ENCODE measurements around the gene CIB4.

CIB4 gene

GRCh38 chr2:26630235-26630634, 10.9 kb downstream of the CIB4 start:
- Histone ChIP-seq H3K4me1 (no peaks in the 10 kb centered on the region), H3K4me3 (no peak overlapping the region), H3K9me3 (no peaks in the 10 kb centered on the region), H3K27me3 (peaks cover 0 to 6% of the 10 kb centered on the region in 2 donors), H3K27ac (no peak overlapping the region), H3K36me3 (no peaks in the 10 kb centered on the region)
- TF ChIP-seq CTCF (IDR thresholded peaks at IDR 0.05) = no peak
- no peak for DNase-seq
- intact Hi-C loops (cut with DNase I; ENCODE audit: low total_unique reads) = no loop called here

GRCh38 chr2:26629751-26630150, 11.4 kb downstream of the CIB4 start:
- Histone ChIP-seq H3K27me3 (peaks cover 0 to 6% of the 10 kb centered on the region in 2 donors), H3K27ac (no peak overlapping the region), H3K36me3 (no peaks in the 10 kb centered on the region), H3K4me3 (no peak overlapping the region), H3K9me3 (no peaks in the 10 kb centered on the region), H3K4me1 (no peaks in the 10 kb centered on the region)
- no peak for TF ChIP-seq CTCF (IDR thresholded peaks at IDR 0.05)
- intact Hi-C loops (cut with DNase I; ENCODE audit: low total_unique reads) = no loop called here
- DNase-seq = peak in 1 of 2 donors; percentile 21

- DNase-seq = peak in 1 of 2 donors; percentile 54
- intact Hi-C loops (cut with DNase I; ENCODE audit: low total_unique reads) = no loop called here
These were observed 11.9 kb downstream of the CIB4 start for GRCh38 chr2:26629346-26629630.

GRCh38 chr2:26628561-26629345, 12.4 kb downstream of the CIB4 start:
- H3K4me1 ChIP-seq = peaks cover 0 to 9% (median 3%) of the 10 kb centered on the region in 4 donors
- H3K27me3 ChIP-seq = peaks cover 0 to 6% of the 10 kb centered on the region in 2 donors
- TF ChIP-seq CTCF (IDR thresholded peaks at IDR 0.05) = no peak
- intact Hi-C loops (cut with DNase I; ENCODE audit: low total_unique reads) = no loop called here
- no peaks in the 10 kb centered on the region for H3K9me3 ChIP-seq
- no peak overlapping the region for H3K4me3 ChIP-seq
- peak; percentile 11 to 55 for DNase-seq
- no peak overlapping the region for H3K27ac ChIP-seq
- H3K36me3 ChIP-seq = no peaks in the 10 kb centered on the region

More at GRCh38 chr2:26629346-26629630, 11.9 kb downstream of the CIB4 start:
- Histone ChIP-seq H3K4me3 (no peak overlapping the region), H3K27me3 (peaks cover 0 to 6% of the 10 kb centered on the region in 2 donors), H3K36me3 (no peaks in the 10 kb centered on the region), H3K9me3 (no peaks in the 10 kb centered on the region), H3K27ac (no peak overlapping the region), H3K4me1 (peaks cover 0 to 4% (median under 1%) of the 10 kb centered on the region in 4 donors)
- no peak for TF ChIP-seq CTCF (IDR thresholded peaks at IDR 0.05)

GRCh38 chr2:26627350-26628105, 13.6 kb downstream of the CIB4 start:
- Histone ChIP-seq H3K9me3 (no peaks in the 10 kb centered on the region), H3K4me3 (no peak overlapping the region), H3K27me3 (no peaks in the 10 kb centered on the region), H3K4me1 (peaks cover 0 to 12% (median 5%) of the 10 kb centered on the region in 4 donors), H3K36me3 (no peaks in the 10 kb centered on the region), H3K27ac (no peak overlapping the region)
- intact Hi-C loops (cut with DNase I; ENCODE audit: low total_unique reads) = no loop called here
- no peak for TF ChIP-seq CTCF (IDR thresholded peaks at IDR 0.05)
- peak; percentile 13 to 34 for DNase-seq

All from tibial artery (tissue), 4 donors.